ENCODE measurements around the gene HSP90AB1. TPM values are rescaled to one million over a fixed set of nuclear protein-coding genes. Genes with fewer than 3 reads are reported as not detected.
A peak's percentile ranks its signal among the peaks of the same experiment; 100 is the strongest.

The HSP90AB1 gene
- polyA plus RNA-seq, 3 donors, result 119 to 242 (median 145) TPM

- Histone ChIP-seq H3K36me3 (replicated peaks in 1 of 2; ENCODE audit: control insufficient read depth in 1 of 2, insufficient read depth in 2 of 2, low read length in 2 of 2) (peaks cover 24 to 25% of the 10 kb centered on the region in 2 donors), H3K4me1 (ENCODE audit: control insufficient read depth in 1 of 2, insufficient read depth in 2 of 2, low read length in 2 of 2) (peaks cover 46 to 61% of the 10 kb centered on the region in 2 donors), H3K27me3 (ENCODE audit: control insufficient read depth in 2 of 2, insufficient read depth in 2 of 2, low read length in 2 of 2) (peaks cover 15 to 23% of the 10 kb centered on the region in 2 donors), H3K4me3 (replicated peaks in 1 of 3; ENCODE audit: low read depth in 2 of 3, low read length in 3 of 3) (peak within 1 kb of the TSS; percentile 75 to 99 (median 90)), H4K20me1 (ENCODE audit: insufficient read depth, low read length) (peaks cover 51% of the 10 kb centered on the region), H3K9ac (ENCODE audit: insufficient read depth, low read length, poor library complexity, severe bottlenecking) (peak within 1 kb of the TSS; percentile 96), H3K9me3 (replicated peaks in 1 of 2; ENCODE audit: control insufficient read depth in 1 of 2, insufficient read depth in 1 of 2, low read length in 2 of 2) (no peaks in the 10 kb centered on the region), H3K4me2 (replicated peaks; ENCODE audit: extremely low read depth, low read length, poor library complexity, severe bottlenecking) (peak within 1 kb of the TSS; percentile 98), H3K27ac (ENCODE audit: low read depth in 1 of 2, low read length in 2 of 2) (peak within 1 kb of the TSS; percentile 96 to 99), H3K79me2 (ENCODE audit: insufficient read depth, low read length) (peaks cover 52% of the 10 kb centered on the region), H2AFZ (ENCODE audit: insufficient read depth, low read depth, low read length, poor library complexity, severe bottlenecking) (no peak within 1 kb of the TSS)
- DNase-seq, result peak; percentile 94 to 96 (median 96)
- peaks cover 0 to 5% (median 5%) of the 10 kb centered on the region in 7 donors for H3K9me3 Mint-ChIP-seq
- peak; percentile 26 for TF ChIP-seq CTCF (IDR thresholded peaks at IDR 0.05)
- intact Hi-C loops (cut with micrococcal nuclease), result loop anchor here (5.0 to 10.0 kb wide), 3 partner anchors 47 to 470 kb away; partner anchors contain the start of genes AARS2 (in 2 of the 2) and CDC5L (in 1 of the 2)
- H3K27ac Mint-ChIP-seq, result peak within 1 kb of the TSS; percentile 98 to 100 (median 99)
- H3K4me1 Mint-ChIP-seq, result peaks cover 59% of the 10 kb centered on the region
- under 1% methylated on average over 53 of the region's 72 CpGs for WGBS (ENCODE audit: insufficient coverage)
- H3K4me3 Mint-ChIP-seq, result peak within 1 kb of the TSS; percentile 99
- peaks cover 30 to 37% of the 10 kb centered on the region in 2 donors for H3K36me3 Mint-ChIP-seq
- H3K27me3 Mint-ChIP-seq (ENCODE audit: low read depth in 3 of 3), result peaks cover 20 to 27% (median 24%) of the 10 kb centered on the region in 3 donors
Observed at GRCh38 chr6:44265007-44265721, 18.3 kb downstream of the HSP90AB1 start, which contains the start of gene NFKBIE. Gene NFKBIE, minus strand, starts transcription at chr6:44265551. Its CDS starts 205 bp downstream, at chr6:44265346.

GRCh38 chr6:44265722-44266233, 18.9 kb downstream of the HSP90AB1 start:
- H3K27ac Mint-ChIP-seq, result peak overlapping the region; percentile 82 to 100 (median 88)
- Histone ChIP-seq H3K9ac (ENCODE audit: insufficient read depth, low read length, poor library complexity, severe bottlenecking) (no peak overlapping the region), H3K9me3 (replicated peaks in 1 of 2; ENCODE audit: control insufficient read depth in 1 of 2, insufficient read depth in 1 of 2, low read length in 2 of 2) (no peaks in the 10 kb centered on the region), H3K4me3 (replicated peaks in 1 of 3; ENCODE audit: low read depth in 2 of 3, low read length in 3 of 3) (peak overlapping the region in 1 of 3 experiments; percentile 99), H3K27ac (ENCODE audit: low read depth in 1 of 2, low read length in 2 of 2) (peak overlapping the region; percentile 54 to 55), H3K36me3 (replicated peaks in 1 of 2; ENCODE audit: control insufficient read depth in 1 of 2, insufficient read depth in 2 of 2, low read length in 2 of 2) (peaks cover 18 to 19% of the 10 kb centered on the region in 2 donors), H3K27me3 (ENCODE audit: control insufficient read depth in 2 of 2, insufficient read depth in 2 of 2, low read length in 2 of 2) (peaks cover 16 to 24% of the 10 kb centered on the region in 2 donors), H2AFZ (ENCODE audit: insufficient read depth, low read depth, low read length, poor library complexity, severe bottlenecking) (no peak overlapping the region), H3K79me2 (ENCODE audit: insufficient read depth, low read length) (peaks cover 46% of the 10 kb centered on the region), H3K4me1 (ENCODE audit: control insufficient read depth in 1 of 2, insufficient read depth in 2 of 2, low read length in 2 of 2) (peaks cover 47 to 58% of the 10 kb centered on the region in 2 donors), H4K20me1 (ENCODE audit: insufficient read depth, low read length) (peaks cover 45% of the 10 kb centered on the region), H3K4me2 (replicated peaks; ENCODE audit: extremely low read depth, low read length, poor library complexity, severe bottlenecking) (peak overlapping the region; percentile 37)
- peaks cover 0 to 6% (median 5%) of the 10 kb centered on the region in 7 donors for H3K9me3 Mint-ChIP-seq
- intact Hi-C loops (cut with micrococcal nuclease), result loop anchor here (5.0 to 10.0 kb wide), 3 partner anchors 47 to 471 kb away; partner anchors contain the start of genes AARS2 (in 2 of the 2) and CDC5L (in 1 of the 2)
- peaks cover 24 to 31% of the 10 kb centered on the region in 2 donors for H3K36me3 Mint-ChIP-seq
- DNase-seq, result no peak
- H3K4me1 Mint-ChIP-seq, result peaks cover 58% of the 10 kb centered on the region
- H3K27me3 Mint-ChIP-seq (ENCODE audit: low read depth in 3 of 3), result peaks cover 20 to 28% (median 26%) of the 10 kb centered on the region in 3 donors
- TF ChIP-seq CTCF (IDR thresholded peaks at IDR 0.05), result no peak
- 70% methylated on average over 11 of the region's 17 CpGs for WGBS (ENCODE audit: insufficient coverage)
- peak overlapping the region; percentile 3 to 99 for H3K4me3 Mint-ChIP-seq

Data from CD14-positive monocyte (primary cell).